Epithelial cell of esophagus (primary cell): ENCODE measurements around the gene SIRPB2.
A peak's percentile ranks its signal among the peaks of the same experiment; 100 is the strongest.

Experiments used
- DNase-seq: peaks from one replicate; pipeline ENCODE4 v3.0.0; 2010; ENCODE audit warnings: low read depth
- H3K4me3 ChIP-seq: 2 replicates; pipeline ENCODE4 v1.5.1; 2011; ENCODE audit warnings: mild to moderate bottlenecking, low read length, control low read depth
- CTCF ChIP-seq: IDR thresholded peaks from 2 replicates; pipeline ENCODE4 v1.5.1; 2011; ENCODE audit warnings: low read depth, mild to moderate bottlenecking, low read length, control low read depth, inconsistent platforms; ENCODE audit not compliant: insufficient read depth; ENCODE audit errors: missing control alignments

Gene SIRPB2

GRCh38 chr20:1443085-1443484 lies 48.1 kb downstream of the SIRPB2 start:
- no peak for TF ChIP-seq CTCF
- no peak overlapping the region for H3K4me3 ChIP-seq
- no peak for DNase-seq

GRCh38 chr20:1442304-1442703 lies 48.9 kb downstream of the SIRPB2 start:
- H3K4me3 ChIP-seq, result no peak overlapping the region
- DNase-seq, result no peak
- no peak for TF ChIP-seq CTCF

- no peak for TF ChIP-seq CTCF
- no peak for DNase-seq
- no peak overlapping the region for H3K4me3 ChIP-seq
Observed at GRCh38 chr20:1441133-1441532, 50.1 kb downstream of the SIRPB2 start.

GRCh38 chr20:1440024-1440423 lies 51.2 kb downstream of the SIRPB2 start:
- peak; percentile 51 for TF ChIP-seq CTCF
- peak; percentile 53 for DNase-seq
- H3K4me3 ChIP-seq, result no peak overlapping the region

GRCh38 chr20:1438361-1438760 lies 52.9 kb downstream of the SIRPB2 start:
- H3K4me3 ChIP-seq, result no peak overlapping the region
- TF ChIP-seq CTCF, result no peak
- no peak for DNase-seq

GRCh38 chr20:1437235-1437904 lies 53.9 kb downstream of the SIRPB2 start:
- peak; percentile 90 for DNase-seq
- TF ChIP-seq CTCF, result peak; percentile 94
- no peak overlapping the region for H3K4me3 ChIP-seq

- TF ChIP-seq CTCF, result no peak
- no peak for DNase-seq
- no peak overlapping the region for H3K4me3 ChIP-seq
Observed at GRCh38 chr20:1436263-1436662, 55.0 kb downstream of the SIRPB2 start.
